HL-60 (cell line): ENCODE measurements around the gene ADAMTS17.

Source experiments
- POLR2AphosphoS5 ChIP-seq: IDR thresholded peaks from 2 replicates; pipeline ENCODE4 v1.6.1; 2012; ENCODE audit warnings: low read depth
- TF ChIP-seq, protein P1 (sequence below): IDR thresholded peaks from one replicate; pipeline ENCODE4 v1.5.1; 2011; ENCODE audit warnings: low read length, control low read depth, inconsistent platforms; ENCODE audit not compliant: insufficient read depth
- TF ChIP-seq, protein P2 (sequence below): IDR thresholded peaks from 2 replicates; pipeline ENCODE4 v1.6.1; 2012; ENCODE audit warnings: low read depth; ENCODE audit not compliant: insufficient replicate concordance

DNA sequence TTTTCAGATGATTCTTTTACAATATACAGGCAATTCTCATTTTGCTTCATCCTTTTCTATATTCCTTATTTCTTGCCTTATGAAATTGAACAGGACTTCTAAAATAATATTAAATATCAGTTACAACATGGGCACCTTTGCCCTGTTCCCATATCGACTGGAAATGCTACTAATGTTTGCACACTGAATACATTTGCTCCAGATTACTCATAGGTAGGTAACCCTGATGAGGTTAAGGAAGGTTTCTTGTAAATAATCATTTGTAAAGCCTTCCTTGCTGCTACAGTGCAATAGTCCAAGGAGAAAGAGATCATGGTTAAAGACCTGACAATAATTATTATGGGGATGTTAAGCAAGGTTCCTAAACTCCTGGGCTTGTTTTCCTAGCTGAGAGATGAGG, 175.5 kb downstream of the ADAMTS17 start:
- TF ChIP-seq, protein P1, sequence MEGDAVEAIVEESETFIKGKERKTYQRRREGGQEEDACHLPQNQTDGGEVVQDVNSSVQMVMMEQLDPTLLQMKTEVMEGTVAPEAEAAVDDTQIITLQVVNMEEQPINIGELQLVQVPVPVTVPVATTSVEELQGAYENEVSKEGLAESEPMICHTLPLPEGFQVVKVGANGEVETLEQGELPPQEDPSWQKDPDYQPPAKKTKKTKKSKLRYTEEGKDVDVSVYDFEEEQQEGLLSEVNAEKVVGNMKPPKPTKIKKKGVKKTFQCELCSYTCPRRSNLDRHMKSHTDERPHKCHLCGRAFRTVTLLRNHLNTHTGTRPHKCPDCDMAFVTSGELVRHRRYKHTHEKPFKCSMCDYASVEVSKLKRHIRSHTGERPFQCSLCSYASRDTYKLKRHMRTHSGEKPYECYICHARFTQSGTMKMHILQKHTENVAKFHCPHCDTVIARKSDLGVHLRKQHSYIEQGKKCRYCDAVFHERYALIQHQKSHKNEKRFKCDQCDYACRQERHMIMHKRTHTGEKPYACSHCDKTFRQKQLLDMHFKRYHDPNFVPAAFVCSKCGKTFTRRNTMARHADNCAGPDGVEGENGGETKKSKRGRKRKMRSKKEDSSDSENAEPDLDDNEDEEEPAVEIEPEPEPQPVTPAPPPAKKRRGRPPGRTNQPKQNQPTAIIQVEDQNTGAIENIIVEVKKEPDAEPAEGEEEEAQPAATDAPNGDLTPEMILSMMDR, result no peak
- TF ChIP-seq, protein P2, sequence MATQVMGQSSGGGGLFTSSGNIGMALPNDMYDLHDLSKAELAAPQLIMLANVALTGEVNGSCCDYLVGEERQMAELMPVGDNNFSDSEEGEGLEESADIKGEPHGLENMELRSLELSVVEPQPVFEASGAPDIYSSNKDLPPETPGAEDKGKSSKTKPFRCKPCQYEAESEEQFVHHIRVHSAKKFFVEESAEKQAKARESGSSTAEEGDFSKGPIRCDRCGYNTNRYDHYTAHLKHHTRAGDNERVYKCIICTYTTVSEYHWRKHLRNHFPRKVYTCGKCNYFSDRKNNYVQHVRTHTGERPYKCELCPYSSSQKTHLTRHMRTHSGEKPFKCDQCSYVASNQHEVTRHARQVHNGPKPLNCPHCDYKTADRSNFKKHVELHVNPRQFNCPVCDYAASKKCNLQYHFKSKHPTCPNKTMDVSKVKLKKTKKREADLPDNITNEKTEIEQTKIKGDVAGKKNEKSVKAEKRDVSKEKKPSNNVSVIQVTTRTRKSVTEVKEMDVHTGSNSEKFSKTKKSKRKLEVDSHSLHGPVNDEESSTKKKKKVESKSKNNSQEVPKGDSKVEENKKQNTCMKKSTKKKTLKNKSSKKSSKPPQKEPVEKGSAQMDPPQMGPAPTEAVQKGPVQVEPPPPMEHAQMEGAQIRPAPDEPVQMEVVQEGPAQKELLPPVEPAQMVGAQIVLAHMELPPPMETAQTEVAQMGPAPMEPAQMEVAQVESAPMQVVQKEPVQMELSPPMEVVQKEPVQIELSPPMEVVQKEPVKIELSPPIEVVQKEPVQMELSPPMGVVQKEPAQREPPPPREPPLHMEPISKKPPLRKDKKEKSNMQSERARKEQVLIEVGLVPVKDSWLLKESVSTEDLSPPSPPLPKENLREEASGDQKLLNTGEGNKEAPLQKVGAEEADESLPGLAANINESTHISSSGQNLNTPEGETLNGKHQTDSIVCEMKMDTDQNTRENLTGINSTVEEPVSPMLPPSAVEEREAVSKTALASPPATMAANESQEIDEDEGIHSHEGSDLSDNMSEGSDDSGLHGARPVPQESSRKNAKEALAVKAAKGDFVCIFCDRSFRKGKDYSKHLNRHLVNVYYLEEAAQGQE, result no peak
- no peak for TF ChIP-seq POLR2AphosphoS5
